ENCODE measurements around the gene NOLC1. TPM values are rescaled to one million over a fixed set of nuclear protein-coding genes. Genes with fewer than 3 reads are reported as not detected.

NOLC1 gene
- total and polyA plus RNA-seq, 2 donors (not counting 1 experiment from before 2014, with no cell fraction given), result 32.9 to 45.0 TPM

DNA sequence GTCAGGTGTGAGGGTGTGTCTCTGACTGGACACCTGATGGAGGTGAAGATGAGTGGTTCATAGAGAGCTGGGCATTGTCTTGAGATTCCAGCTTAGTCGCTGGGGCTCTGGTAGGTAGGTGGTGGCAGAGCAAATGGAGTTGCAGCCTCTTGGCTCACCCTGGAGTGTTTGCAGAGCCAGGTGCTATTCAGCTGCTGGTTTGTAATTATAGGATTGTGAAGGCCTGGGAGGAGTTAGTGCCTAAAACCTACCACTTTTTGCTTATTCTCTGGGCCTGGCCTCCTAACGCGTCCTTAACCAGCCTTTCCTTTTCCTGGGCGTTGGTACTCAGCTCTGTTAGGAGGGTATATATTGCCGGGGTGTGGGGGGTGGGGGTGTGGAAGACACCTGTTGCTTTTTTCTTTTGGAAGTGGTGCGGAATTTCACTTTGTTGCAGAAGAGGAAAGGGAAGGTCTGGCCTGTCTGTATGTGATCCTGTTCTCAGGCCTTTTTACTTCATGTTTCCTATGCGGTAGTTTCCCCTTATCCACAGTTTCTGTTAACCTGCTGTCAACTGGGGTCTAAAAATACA lies 16.1 kb upstream of the NOLC1 start:
- Mint-ChIP-seq H3K4me3 (peak overlapping the region; percentile 40), H3K27me3 (no peaks in the 10 kb centered on the region), H3K4me1 (peaks cover 36% of the 10 kb centered on the region), H3K9me3 (ENCODE audit: insufficient read depth) (no peaks in the 10 kb centered on the region), H3K27ac (no peak overlapping the region)
- POLR2A ChIA-PET, result no interaction called here
- WGBS (ENCODE audit: insufficient coverage), result 90% methylated on average over 1 of the region's 7 CpGs
- no peak overlapping the region for H3K27ac ChIP-seq (ENCODE audit: low read length in 2 of 2)
- H3K9me3 ChIP-seq (ENCODE audit: control extremely low read depth in 1 of 3, control insufficient read depth in 2 of 3, insufficient read depth in 1 of 3, low read length in 2 of 3), result no peaks in the 10 kb centered on the region
- no peak for DNase-seq
- peaks cover 0 to 30% of the 10 kb centered on the region in 2 experiments for H3K36me3 ChIP-seq (replicated peaks in 1 of 2; ENCODE audit: control extremely low read depth in 1 of 2, control insufficient read depth in 1 of 2, extremely low read depth in 1 of 2, insufficient read depth in 2 of 2, low read length in 1 of 2)
- peaks cover 80% of the 10 kb centered on the region for H3K79me2 ChIP-seq (ENCODE audit: control insufficient read depth, insufficient read depth, low read length)
- ATAC-seq (ENCODE audit: low read depth), result no peak
- CTCF ChIA-PET, result interaction anchor here (1.6 to 1.8 kb wide), 2 partner anchors 10 to 216 kb away, joined by 4 read pairs; no protein-coding TSS in a partner anchor
- H2AFZ ChIP-seq (ENCODE audit: insufficient read depth, low read depth, low read length, poor library complexity, severe bottlenecking), result no peak overlapping the region
- no peak overlapping the region for H3K4me2 ChIP-seq (replicated peaks; ENCODE audit: low read depth, low read length, poor library complexity, severe bottlenecking)
- no peak for TF ChIP-seq EZH2 (IDR thresholded peaks at IDR 0.05; ENCODE audit: borderline replicate concordance, insufficient read depth, low read depth, low read length, poor library complexity, severe bottlenecking)
- TF ChIP-seq, protein P1, sequence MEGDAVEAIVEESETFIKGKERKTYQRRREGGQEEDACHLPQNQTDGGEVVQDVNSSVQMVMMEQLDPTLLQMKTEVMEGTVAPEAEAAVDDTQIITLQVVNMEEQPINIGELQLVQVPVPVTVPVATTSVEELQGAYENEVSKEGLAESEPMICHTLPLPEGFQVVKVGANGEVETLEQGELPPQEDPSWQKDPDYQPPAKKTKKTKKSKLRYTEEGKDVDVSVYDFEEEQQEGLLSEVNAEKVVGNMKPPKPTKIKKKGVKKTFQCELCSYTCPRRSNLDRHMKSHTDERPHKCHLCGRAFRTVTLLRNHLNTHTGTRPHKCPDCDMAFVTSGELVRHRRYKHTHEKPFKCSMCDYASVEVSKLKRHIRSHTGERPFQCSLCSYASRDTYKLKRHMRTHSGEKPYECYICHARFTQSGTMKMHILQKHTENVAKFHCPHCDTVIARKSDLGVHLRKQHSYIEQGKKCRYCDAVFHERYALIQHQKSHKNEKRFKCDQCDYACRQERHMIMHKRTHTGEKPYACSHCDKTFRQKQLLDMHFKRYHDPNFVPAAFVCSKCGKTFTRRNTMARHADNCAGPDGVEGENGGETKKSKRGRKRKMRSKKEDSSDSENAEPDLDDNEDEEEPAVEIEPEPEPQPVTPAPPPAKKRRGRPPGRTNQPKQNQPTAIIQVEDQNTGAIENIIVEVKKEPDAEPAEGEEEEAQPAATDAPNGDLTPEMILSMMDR (IDR thresholded peaks at IDR 0.05), result no peak
- intact Hi-C loops (cut with micrococcal nuclease), result loop anchor here (10.0 kb wide), 1 partner anchor 779 kb away; the partner anchor contains the start of gene CNNM2
- no peak overlapping the region for H3K4me3 ChIP-seq (ENCODE audit: control extremely low read depth in 1 of 5, extremely low read depth in 1 of 5, insufficient read depth in 1 of 5, low read depth in 2 of 5, low read length in 4 of 5)
- peaks cover 73% of the 10 kb centered on the region for H4K20me1 ChIP-seq (ENCODE audit: control insufficient read depth, insufficient read depth, low read length, poor library complexity, severe bottlenecking)
- peaks cover 18 to 25% of the 10 kb centered on the region in 2 donors for H3K4me1 ChIP-seq (ENCODE audit: control insufficient read depth in 2 of 2, insufficient read depth in 2 of 2, low read length in 2 of 2)
- H3K9ac ChIP-seq (ENCODE audit: low read length), result no peak overlapping the region
- no peaks in the 10 kb centered on the region for H3K27me3 ChIP-seq (replicated peaks in 1 of 4; ENCODE audit: control extremely low read depth in 1 of 4, control insufficient read depth in 3 of 4, insufficient read depth in 4 of 4, low read length in 3 of 4)
